ACC112 (cell line): ENCODE measurements around the gene SLC15A5.

ENCODE experiments used
- H2AFZ ChIP-seq: fragments of 200-600 bp; sonication (generic); one replicate; pipeline ENCODE4 v1.6.0; 2017; ENCODE audit warnings: antibody characterized with exemption, low read length; ENCODE audit not compliant: unreplicated experiment
- H3K27ac ChIP-seq: fragments of 200-600 bp; sonication (generic); 2 replicates; pipeline ENCODE4 v1.5.1; 2014; ENCODE audit warnings: low read depth, mild to moderate bottlenecking, antibody characterized with exemption, low read length, moderate library complexity
- H3K27me3 ChIP-seq: fragments of 200-600 bp; sonication (generic); 2 replicates; pipeline ENCODE4 v1.6.1; 2014; ENCODE audit warnings: mild to moderate bottlenecking, antibody characterized with exemption, low read length, moderate library complexity, mixed read lengths; ENCODE audit not compliant: insufficient read depth
- H3K36me3 ChIP-seq: fragments of 200-600 bp; sonication (generic); 2 replicates; pipeline ENCODE4 v1.6.1; 2016; ENCODE audit warnings: mild to moderate bottlenecking, antibody characterized with exemption, low read length, moderate library complexity, mixed read lengths; ENCODE audit not compliant: insufficient read depth
- H3K4me1 ChIP-seq: fragments of 200-600 bp; sonication (generic); one replicate; pipeline ENCODE4 v1.6.1; 2016; ENCODE audit warnings: low read length, mixed read lengths; ENCODE audit not compliant: insufficient read depth, unreplicated experiment, control insufficient read depth
- H3K4me3 ChIP-seq: fragments of 200-600 bp; sonication (generic); 2 replicates; pipeline ENCODE4 v1.5.1; 2014; ENCODE audit warnings: mild to moderate bottlenecking, low read depth, low read length
- H3K79me2 ChIP-seq: fragments of 200-600 bp; sonication (generic); one replicate; pipeline ENCODE4 v1.6.0; 2016; ENCODE audit warnings: low read length; ENCODE audit not compliant: control insufficient read depth, unreplicated experiment, insufficient read depth

The SLC15A5 gene

GRCh38 chr12:16225692-16226091 is 51.8 kb downstream of the SLC15A5 start:
- no peak overlapping the region for H3K27ac ChIP-seq
- no peak overlapping the region for H2AFZ ChIP-seq
- H3K79me2 ChIP-seq: no peaks in the 10 kb centered on the region

GRCh38 chr12:16224196-16224595 is 53.3 kb downstream of the SLC15A5 start:
- H3K79me2 ChIP-seq: no peaks in the 10 kb centered on the region
- H3K36me3 ChIP-seq: no peaks in the 10 kb centered on the region
- no peak overlapping the region for H3K4me3 ChIP-seq
- H3K27ac ChIP-seq: no peak overlapping the region
- no peaks in the 10 kb centered on the region for H3K27me3 ChIP-seq
- H2AFZ ChIP-seq: no peak overlapping the region
- H3K4me1 ChIP-seq: peaks cover 5% of the 10 kb centered on the region

More at GRCh38 chr12:16225692-16226091, 51.8 kb downstream of the SLC15A5 start:
- no peaks in the 10 kb centered on the region for H3K27me3 ChIP-seq
- no peaks in the 10 kb centered on the region for H3K36me3 ChIP-seq
- H3K4me3 ChIP-seq: no peak overlapping the region
- peaks cover 5% of the 10 kb centered on the region for H3K4me1 ChIP-seq

- H3K27me3 ChIP-seq: no peaks in the 10 kb centered on the region
- no peaks in the 10 kb centered on the region for H3K4me1 ChIP-seq
- no peaks in the 10 kb centered on the region for H3K36me3 ChIP-seq
- H3K79me2 ChIP-seq: no peaks in the 10 kb centered on the region
- no peak overlapping the region for H2AFZ ChIP-seq
- H3K27ac ChIP-seq: no peak overlapping the region
- no peak overlapping the region for H3K4me3 ChIP-seq
Measured at GRCh38 chr12:16221776-16222175, 55.7 kb downstream of the SLC15A5 start.

GRCh38 chr12:16220120-16220519 is 57.4 kb downstream of the SLC15A5 start:
- Histone ChIP-seq H3K36me3 (no peaks in the 10 kb centered on the region), H3K27me3 (no peaks in the 10 kb centered on the region), H3K4me1 (no peaks in the 10 kb centered on the region), H3K27ac (no peak overlapping the region), H3K4me3 (no peak overlapping the region), H3K79me2 (no peaks in the 10 kb centered on the region), H2AFZ (no peak overlapping the region)

- H3K36me3 ChIP-seq: no peaks in the 10 kb centered on the region
Measured at GRCh38 chr12:16218934-16219751, 58.3 kb downstream of the SLC15A5 start.

GRCh38 chr12:16218234-16218633 is 59.3 kb downstream of the SLC15A5 start:
- no peaks in the 10 kb centered on the region for H3K79me2 ChIP-seq
- no peaks in the 10 kb centered on the region for H3K4me1 ChIP-seq
- no peak overlapping the region for H3K4me3 ChIP-seq
- no peak overlapping the region for H3K27ac ChIP-seq
- H3K36me3 ChIP-seq: no peaks in the 10 kb centered on the region
- H2AFZ ChIP-seq: no peak overlapping the region
- H3K27me3 ChIP-seq: no peaks in the 10 kb centered on the region

More at GRCh38 chr12:16218934-16219751, 58.3 kb downstream of the SLC15A5 start:
- Histone ChIP-seq H3K79me2 (no peaks in the 10 kb centered on the region), H2AFZ (no peak overlapping the region), H3K4me3 (no peak overlapping the region), H3K4me1 (no peaks in the 10 kb centered on the region), H3K27ac (no peak overlapping the region), H3K27me3 (no peaks in the 10 kb centered on the region)

- Histone ChIP-seq H3K79me2 (no peaks in the 10 kb centered on the region), H2AFZ (no peak overlapping the region), H3K4me3 (no peak overlapping the region), H3K36me3 (no peaks in the 10 kb centered on the region), H3K4me1 (no peaks in the 10 kb centered on the region), H3K27me3 (no peaks in the 10 kb centered on the region), H3K27ac (no peak overlapping the region)
Measured at GRCh38 chr12:16211731-16212130, 65.8 kb downstream of the SLC15A5 start.

GRCh38 chr12:16198884-16199283 is 78.6 kb downstream of the SLC15A5 start:
- no peak overlapping the region for H2AFZ ChIP-seq
- no peaks in the 10 kb centered on the region for H3K4me1 ChIP-seq
- no peaks in the 10 kb centered on the region for H3K27me3 ChIP-seq
- no peaks in the 10 kb centered on the region for H3K36me3 ChIP-seq
- H3K79me2 ChIP-seq: no peaks in the 10 kb centered on the region
- H3K27ac ChIP-seq: no peak overlapping the region
- H3K4me3 ChIP-seq: no peak overlapping the region

GRCh38 chr12:16197600-16197999 is 79.9 kb downstream of the SLC15A5 start:
- 0 out of 2 replicates have a peak, but pooled peaks cover 2% of the 10 kb centered on the region for H3K27me3 ChIP-seq
- H3K36me3 ChIP-seq: no peaks in the 10 kb centered on the region
- H3K27ac ChIP-seq: no peak overlapping the region
- H3K4me3 ChIP-seq: no peak overlapping the region
- H3K79me2 ChIP-seq: no peaks in the 10 kb centered on the region
- H3K4me1 ChIP-seq: no peaks in the 10 kb centered on the region
- no peak overlapping the region for H2AFZ ChIP-seq

- Histone ChIP-seq H3K4me1 (no peaks in the 10 kb centered on the region), H3K79me2 (no peaks in the 10 kb centered on the region), H3K36me3 (no peaks in the 10 kb centered on the region), H3K27me3 (peaks cover 16% of the 10 kb centered on the region), H3K4me3 (no peak overlapping the region), H2AFZ (no peak overlapping the region), H3K27ac (no peak overlapping the region)
Measured at GRCh38 chr12:16189849-16190248, 87.6 kb downstream of the SLC15A5 start.

- no peak overlapping the region for H3K27ac ChIP-seq
- H3K4me1 ChIP-seq: no peaks in the 10 kb centered on the region
- no peak overlapping the region for H2AFZ ChIP-seq
Measured at GRCh38 chr12:16187660-16188059, 89.8 kb downstream of the SLC15A5 start.

More at GRCh38 chr12:16187660-16188059, 89.8 kb downstream of the SLC15A5 start:
- H3K27me3 ChIP-seq: peaks cover 14% of the 10 kb centered on the region
- H3K79me2 ChIP-seq: no peaks in the 10 kb centered on the region
- no peaks in the 10 kb centered on the region for H3K36me3 ChIP-seq
- H3K4me3 ChIP-seq: no peak overlapping the region
